A549 (cell line): ENCODE results near the gene NIPAL3. TPM values are rescaled to one million over a fixed set of nuclear protein-coding genes. Genes with fewer than 3 reads are reported as not detected.
"Not testable (repeated sequence)": the region's sequence is repeated elsewhere in the genome, so short reads cannot be mapped to it uniquely, and the experiment has no call there.

Experiments used
- ATAC-seq, 2 experiments: fragments of 200-7000 bp in 1 of 2; fragments of >200 bp in 1 of 2; cut with Nextera tagmentation in 1 of 2; cut with Tn5 transposase in 1 of 2; 3 replicates each; pipeline versions ENCODE4 v1.8.0 to v1.9.1; 2018 to 2020; ENCODE audit warnings: mild to moderate bottlenecking in 1 of 2, moderate library complexity in 1 of 2
- CTCF ChIA-PET: fragments of 300-600 bp; sonication (Branson Sonifier 250); formaldehyde crosslinking; extraction: SDS; loops from one replicate; lab custom pipeline; 2021; ENCODE audit warnings: antibody characterized with exemption, inconsistent platforms; lab: Yijun Ruan, JAX
- POLR2A ChIA-PET: fragments of 350-600 bp; formaldehyde crosslinking; extraction: SDS; loops from one replicate; lab custom pipeline; 2021; ENCODE audit warnings: antibody characterized with exemption, inconsistent platforms; lab: Yijun Ruan, JAX
- DNase-seq, 2 experiments: peaks; one replicate each; pipeline versions ENCODE4 v3.0.0 to v3.0.0-alpha.2; 2011 to 2016; ENCODE audit warnings: low read depth in 1 of 2, low spot score in 1 of 2
- FAIRE-seq: peaks from 2 replicates; lab custom pipeline; 2011; peaks lifted over from hg19 to GRCh38; lab: Jason Lieb, UNC
- H3K27ac ChIP-seq, 2 experiments: fragments of >200 bp; sonication (Bioruptor Twin); formaldehyde crosslinking; 3 replicates each; pipeline ENCODE4 v1.5.1; 2016 to 2017
- H3K4me1 ChIP-seq: fragments of >200 bp; sonication (Bioruptor Twin); formaldehyde crosslinking; 3 replicates; pipeline ENCODE4 v1.6.1; 2016
- H3K4me2 ChIP-seq: fragments of >200 bp; sonication (Bioruptor Twin); formaldehyde crosslinking; 3 replicates; pipeline ENCODE4 v1.6.1; 2016
- H3K4me3 ChIP-seq: fragments of >200 bp; sonication (Bioruptor Twin); formaldehyde crosslinking; 3 replicates; pipeline ENCODE4 v1.5.1; 2016
- H3K9me3 ChIP-seq: fragments of >200 bp; sonication (Bioruptor Twin); formaldehyde crosslinking; 3 replicates; pipeline ENCODE4 v1.6.1; 2016
- BHLHE40 ChIP-seq: IDR thresholded peaks from 2 replicates; pipeline ENCODE4 v1.6.1; 2012; ENCODE audit warnings: low read depth, low read length, inconsistent platforms
- CBX2 ChIP-seq: fragments of 200-600 bp; sonication (generic); IDR thresholded peaks from 2 replicates; pipeline ENCODE4 v1.6.1; 2016; ENCODE audit warnings: low read depth, mild to moderate bottlenecking, borderline replicate concordance
- CBX8 ChIP-seq: fragments of 200-600 bp; sonication (generic); IDR thresholded peaks from 2 replicates; pipeline ENCODE4 v1.6.1; 2016
- CHD2 ChIP-seq: fragments of 150-350 bp; IDR thresholded peaks from 2 replicates; pipeline ENCODE4 v1.6.1; 2014; ENCODE audit warnings: low read length; ENCODE audit not compliant: partially characterized antibody
- EHMT2 ChIP-seq: fragments of 200-600 bp; sonication (generic); IDR thresholded peaks from 2 replicates; pipeline ENCODE4 v1.6.1; 2016; ENCODE audit warnings: antibody characterized with exemption, low read depth, mild to moderate bottlenecking, moderate library complexity
- EP300 ChIP-seq, 2 experiments: fragments of >200 bp; sonication (Bioruptor Twin); formaldehyde crosslinking; IDR thresholded peaks; 2 replicates in 1 of 2; 3 replicates in 1 of 2; pipeline ENCODE4 v1.6.1; 2016 to 2017
- FOSB ChIP-seq: fragments of 250-450 bp; sonication (Bioruptor Pico); IDR thresholded peaks from 2 replicates; pipeline ENCODE4 v1.5.0; 2020; ENCODE audit warnings: mild to moderate bottlenecking, moderate library complexity
- FOSL2 ChIP-seq, 2 experiments: fragments of 450-650 bp in 1 of 2; fragments of >200 bp in 1 of 2; sonication (Bioruptor Twin) in 1 of 2; formaldehyde crosslinking; IDR thresholded peaks; 2 replicates each; pipeline versions ENCODE4 v1.5.0 to v1.6.1; 2016 to 2020; ENCODE audit warnings: mild to moderate bottlenecking in 1 of 2, moderate library complexity in 1 of 2
- FOXS1 ChIP-seq: fragments of 250-450 bp; sonication (Bioruptor Pico); IDR thresholded peaks from 2 replicates; pipeline ENCODE4 v1.5.0; 2020; ENCODE audit warnings: mild to moderate bottlenecking, moderate library complexity
- HDAC2 ChIP-seq: fragments of 200-600 bp; sonication (generic); IDR thresholded peaks from 2 replicates; pipeline ENCODE4 v1.6.1; 2016
- HOXA7 ChIP-seq: fragments of 250-450 bp; sonication (Bioruptor Pico); IDR thresholded peaks from 2 replicates; pipeline ENCODE4 v1.5.0; 2020; ENCODE audit warnings: mild to moderate bottlenecking, moderate library complexity
- HOXB5 ChIP-seq: fragments of 250-450 bp; sonication (Bioruptor Pico); IDR thresholded peaks from 2 replicates; pipeline ENCODE4 v1.5.0; 2020; ENCODE audit warnings: mild to moderate bottlenecking, moderate library complexity
- JUN ChIP-seq, 2 experiments: fragments of >200 bp; sonication (Bioruptor Twin); formaldehyde crosslinking; IDR thresholded peaks; 2 replicates in 1 of 2; 3 replicates in 1 of 2; pipeline ENCODE4 v1.6.1; 2016 to 2017
- JUNB ChIP-seq: fragments of >200 bp; sonication (Bioruptor Twin); formaldehyde crosslinking; IDR thresholded peaks from 2 replicates; pipeline ENCODE4 v1.6.1; 2016
- KDM5A ChIP-seq: fragments of 200-600 bp; sonication (generic); IDR thresholded peaks from 2 replicates; pipeline ENCODE4 v1.6.1; 2016; ENCODE audit warnings: antibody characterized with exemption, mild to moderate bottlenecking
- MAFK ChIP-seq: fragments of 450-650 bp; IDR thresholded peaks from 2 replicates; pipeline ENCODE4 v1.6.1; 2014; ENCODE audit not compliant: partially characterized antibody
- MAX ChIP-seq: IDR thresholded peaks from 2 replicates; pipeline ENCODE4 v1.6.1; 2012
- MYC ChIP-seq: IDR thresholded peaks from 2 replicates; pipeline ENCODE4 v1.6.1; 2012; ENCODE audit warnings: mild to moderate bottlenecking, inconsistent platforms, low read length, improper control_type of control experiment, borderline replicate concordance
- NR3C1 ChIP-seq: fragments of >200 bp; sonication (Bioruptor Twin); formaldehyde crosslinking; IDR thresholded peaks from 3 replicates; pipeline ENCODE4 v1.6.1; 2017
- PBX3 ChIP-seq: IDR thresholded peaks from 2 replicates; pipeline ENCODE4 v1.6.1; 2012
- RAD21 ChIP-seq, 2 experiments: fragments of >200 bp in 1 of 2; sonication (Bioruptor Twin) in 1 of 2; formaldehyde crosslinking in 1 of 2; IDR thresholded peaks in 1 of 2; conservative IDR thresholded peaks in 1 of 2; 2 replicates in 1 of 2; 3 replicates in 1 of 2; pipeline ENCODE4 v1.6.1; 2012 to 2018; ENCODE audit warnings: inconsistent platforms in 1 of 2
- RFX5 ChIP-seq: fragments of 450-650 bp; IDR thresholded peaks from 2 replicates; pipeline ENCODE4 v1.7.1; 2014; ENCODE audit warnings: antibody characterized with exemption, mild to moderate bottlenecking, moderate library complexity
- SMC3 ChIP-seq: fragments of >200 bp; sonication (Bioruptor Twin); formaldehyde crosslinking; IDR thresholded peaks from 3 replicates; pipeline ENCODE4 v1.6.1; 2018; ENCODE audit warnings: inconsistent platforms
- SREBF2 ChIP-seq: fragments of 450-650 bp; IDR thresholded peaks from 2 replicates; pipeline ENCODE4 v1.6.1; 2014; ENCODE audit warnings: mild to moderate bottlenecking, moderate library complexity
- TFCP2L1 ChIP-seq: fragments of 250-450 bp; sonication (Bioruptor Pico); IDR thresholded peaks from 2 replicates; pipeline ENCODE4 v1.5.0; 2021; ENCODE audit warnings: mild to moderate bottlenecking
- TP53 ChIP-seq: fragments of 250-450 bp; sonication (Bioruptor Pico); IDR thresholded peaks from 2 replicates; pipeline ENCODE4 v1.5.0; 2021; ENCODE audit warnings: mild to moderate bottlenecking, moderate library complexity
- USF2 ChIP-seq: fragments of 450-650 bp; IDR thresholded peaks from 2 replicates; pipeline ENCODE4 v1.6.1; 2014; ENCODE audit warnings: antibody characterized with exemption
- ZNF302 ChIP-seq: fragments of 250-450 bp; sonication (Bioruptor Pico); IDR thresholded peaks from 2 replicates; pipeline ENCODE4 v1.9.0; 2021; ENCODE audit warnings: inconsistent platforms, mild to moderate bottlenecking, moderate library complexity
- WGBS: methylation state at CpG from one replicate; pipeline ENCODE4 v1.1.6; 2017; ENCODE audit errors: missing lambda C conversion rate; 5-methylcytosine and 5-hydroxymethylcytosine counted together
- polyA plus RNA-seq, 4 experiments: library from polyadenylated mRNA; depleted of rRNA in 3 of 4; stranded (reverse); fragments of >200 nt; fragmentation: RNase III in 1 of 4; extraction: RNeasy Plus Mini Kit Qiagen cat#74134 plus additional on column Dnase treatment in 1 of 4; gene quantifications; 2 replicates in 3 of 4; 3 replicates in 1 of 4; pipeline ENCODE4 v1.2.3, GENCODE V29; 2011 to 2017
- TF ChIP-seq, protein P1 (sequence below): IDR thresholded peaks from 2 replicates; pipeline ENCODE4 v1.6.1; 2012; ENCODE audit warnings: low read depth, borderline replicate concordance

NIPAL3 gene
- polyA plus RNA-seq, 2 of the 4 experiments (the other 2 are of a cell fraction): 5.1 to 10.4 TPM

- TF ChIP-seq, protein P1, sequence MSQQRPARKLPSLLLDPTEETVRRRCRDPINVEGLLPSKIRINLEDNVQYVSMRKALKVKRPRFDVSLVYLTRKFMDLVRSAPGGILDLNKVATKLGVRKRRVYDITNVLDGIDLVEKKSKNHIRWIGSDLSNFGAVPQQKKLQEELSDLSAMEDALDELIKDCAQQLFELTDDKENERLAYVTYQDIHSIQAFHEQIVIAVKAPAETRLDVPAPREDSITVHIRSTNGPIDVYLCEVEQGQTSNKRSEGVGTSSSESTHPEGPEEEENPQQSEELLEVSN: no peak
These were observed 99.3 kb downstream of the NIPAL3 start (continued) for GRCh38 chr1:24514946-24515345.

DNA sequence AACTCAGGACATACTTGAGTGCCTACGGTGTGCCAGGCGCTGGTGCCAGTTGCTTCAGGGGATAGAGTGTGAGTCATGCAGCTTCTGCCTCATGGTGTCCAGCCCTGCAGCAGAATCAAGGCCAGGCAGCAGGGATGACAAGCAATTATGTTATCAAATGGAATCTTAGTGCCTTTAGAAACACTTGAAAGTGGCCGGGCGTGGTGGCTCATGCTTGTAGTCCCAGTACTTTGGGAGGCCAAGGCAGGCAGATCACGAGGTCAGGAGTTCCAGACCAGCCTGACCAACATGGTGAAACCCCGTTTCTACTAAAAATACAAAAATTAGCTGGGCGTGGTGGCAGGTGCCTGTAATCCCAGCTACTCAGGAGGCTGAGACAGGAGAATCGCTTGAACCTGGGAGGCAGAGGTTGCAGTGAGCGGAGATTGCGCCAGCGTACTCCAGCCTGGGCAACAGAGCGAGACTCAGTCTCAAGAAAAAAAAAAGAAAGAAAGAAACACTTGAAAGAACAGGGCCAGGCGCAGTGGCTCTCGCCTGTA is 100.1 kb downstream of the NIPAL3 start:
- peak; percentile 60 to 74 for DNase-seq
- TF ChIP-seq FOSL2 (IDR thresholded peaks at IDR 0.05): not testable (repeated sequence)
- TF ChIP-seq FOSL2 (CRISPR knock-in tag; IDR thresholded peaks at IDR 0.05) (peak; percentile 75), MAFK (peak; percentile 3), MAX (peak; percentile 54)
- TF ChIP-seq, all 56 proteins: peak for 3; not testable (repeated sequence) for 53
- ATAC-seq: peak; percentile 91 to 97
- H3K27ac ChIP-seq: peak overlapping the region; percentile 56 to 72
- H3K4me2 ChIP-seq: peak overlapping the region; percentile 68
- WGBS: 52% methylated on average over 14 of the region's 14 CpGs
- H3K9me3 ChIP-seq, H3K4me3 ChIP-seq, FAIRE-seq: not testable (repeated sequence)
- ChIA-PET CTCF (interaction anchor here (0.8 to 2.9 kb wide), 8 partner anchors 11 to 319 kb away, joined by 3 to 13 read pairs (median 4); partner anchors contain the start of genes NIPAL3 and RCAN3), POLR2A (interaction anchor here (0.7 to 1.2 kb wide), 2 partner anchors 13 to 14 kb away, joined by 3 to 4 read pairs; partner anchors contain the start of gene RCAN3)
- H3K4me1 ChIP-seq: peaks cover 22% of the 10 kb centered on the region

GRCh38 chr1:24516506-24516905 is 100.9 kb downstream of the NIPAL3 start:
- H3K9me3 ChIP-seq: no peaks in the 10 kb centered on the region
- ChIA-PET POLR2A (interaction anchor here (1.2 kb wide), 1 partner anchor 14 kb away, joined by 4 read pairs; the partner anchor contains the start of gene RCAN3), CTCF (interaction anchor here (0.6 to 2.9 kb wide), 7 partner anchors 9 to 318 kb away, joined by 3 to 13 read pairs (median 3); partner anchors contain the start of genes NIPAL3, RCAN3 and STPG1)
- DNase-seq (no peak), FAIRE-seq (no peak), ATAC-seq (no peak)
- 94% methylated on average over 12 of the region's 12 CpGs for WGBS
- peaks cover 22% of the 10 kb centered on the region for H3K4me1 ChIP-seq
- peak overlapping the region; percentile 68; the same call in 2 of the 3 replicates for H3K4me2 ChIP-seq
- peak overlapping the region; percentile 56 to 72; a peak in 4 of 6 replicates for H3K27ac ChIP-seq
- TF ChIP-seq HOXA7 (CRISPR knock-in tag) (no peak), FOXS1 (CRISPR knock-in tag) (no peak), CHD2 (no peak), KDM5A (no peak), CBX8 (no peak), NR3C1 (no peak), HDAC2 (no peak), EP300 (IDR thresholded peaks at IDR 0.05) (no peak), TP53 (CRISPR knock-in tag) (no peak), JUNB (no peak), HOXB5 (CRISPR knock-in tag) (no peak), BHLHE40 (no peak), FOSB (CRISPR knock-in tag) (no peak), PBX3 (no peak), MYC (no peak), JUN (IDR thresholded peaks at IDR 0.05) (no peak), MAFK (no peak)
- H3K4me3 ChIP-seq: no peak overlapping the region

DNA sequence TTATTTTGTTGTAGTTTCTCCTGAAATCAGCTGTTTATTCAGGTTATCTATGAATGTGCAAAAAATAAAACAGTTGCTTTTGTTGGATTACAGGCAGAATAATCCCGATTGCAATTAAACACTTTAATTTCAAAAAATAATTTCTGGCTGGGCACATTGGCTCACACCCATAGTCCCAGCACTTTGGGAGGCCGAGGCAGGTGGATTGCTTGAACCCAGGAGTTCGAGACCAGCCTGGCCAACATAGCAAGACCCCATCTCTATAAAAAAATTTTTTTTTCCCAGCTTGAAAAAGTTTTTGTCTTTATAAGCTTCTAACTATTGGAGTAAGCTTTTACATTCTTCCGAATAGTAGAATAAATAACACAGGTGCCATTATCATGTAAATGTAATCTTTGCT is 102.3 kb downstream of the NIPAL3 start:
- FAIRE-seq: no peak
- POLR2A ChIA-PET: no interaction called here
- TF ChIP-seq RAD21 (conservative IDR thresholded peaks at IDR 0.05 in 1 of 2, IDR thresholded peaks at IDR 0.05 in 1 of 2) (no peak), FOSB (CRISPR knock-in tag) (no peak), SREBF2 (no peak), TFCP2L1 (CRISPR knock-in tag) (no peak), EHMT2 (no peak), USF2 (no peak), ZNF302 (CRISPR knock-in tag) (no peak), FOXS1 (CRISPR knock-in tag) (no peak), HOXB5 (CRISPR knock-in tag) (no peak), RFX5 (no peak), CBX2 (no peak), SMC3 (no peak), JUN (IDR thresholded peaks at IDR 0.05) (no peak), MAFK (no peak)
- TF ChIP-seq, protein P1: no peak

More for the DNA sequence above, 102.3 kb downstream of the NIPAL3 start:
- Histone ChIP-seq H3K4me2 (no peak overlapping the region), H3K27ac (no peak overlapping the region), H3K4me1 (peaks cover 22% of the 10 kb centered on the region), H3K9me3 (no peaks in the 10 kb centered on the region), H3K4me3 (no peak overlapping the region)
- no peak for DNase-seq
- 92% methylated on average over 4 of the region's 4 CpGs for WGBS
- no peak for ATAC-seq
- CTCF ChIA-PET: interaction anchor here (0.9 to 2.9 kb wide), 3 partner anchors 9 to 103 kb away, joined by 3 to 13 read pairs (median 3); partner anchors contain the start of genes NIPAL3 and RCAN3
